HepG2 (cell line): ENCODE measurements around the gene VAC14. TPM values are rescaled to one million over a fixed set of nuclear protein-coding genes. Genes with fewer than 3 reads are reported as not detected.

Experiments
- EEA1 ChIP-seq: sonication (generic); formaldehyde crosslinking; IDR thresholded peaks from 2 replicates; pipeline ENCODE4 v1.5.1; 2020; ENCODE audit warnings: mild to moderate bottlenecking, missing genetic modification reagents, borderline replicate concordance
- HDAC2 ChIP-seq: sonication (generic); formaldehyde crosslinking; IDR thresholded peaks from 2 replicates; pipeline ENCODE4 v1.4.0; 2020; ENCODE audit warnings: missing genetic modification reagents
- PATZ1 ChIP-seq: sonication (generic); formaldehyde crosslinking; IDR thresholded peaks from 2 replicates; pipeline ENCODE4 v1.4.0; 2020; ENCODE audit warnings: missing genetic modification reagents
- PAXIP1 ChIP-seq: sonication (generic); formaldehyde crosslinking; conservative IDR thresholded peaks from 2 replicates; pipeline ENCODE4 v1.4.0; 2020; ENCODE audit warnings: mild to moderate bottlenecking, missing genetic modification reagents, moderate library complexity
- RFX1 ChIP-seq: fragments of 450-650 bp; IDR thresholded peaks from 2 replicates; pipeline ENCODE4 v1.6.1; 2017
- RXRB ChIP-seq: IDR thresholded peaks from 2 replicates; pipeline ENCODE4 v1.6.1; 2016; ENCODE audit warnings: borderline replicate concordance, missing genetic modification reagents, missing compliant biosample characterization
- SIX4 ChIP-seq: sonication (generic); formaldehyde crosslinking; IDR thresholded peaks from 2 replicates; pipeline ENCODE4 v1.4.0; 2020; ENCODE audit warnings: missing genetic modification reagents
- ZKSCAN8 ChIP-seq: IDR thresholded peaks from 2 replicates; pipeline ENCODE4 v1.6.1; 2016; ENCODE audit warnings: borderline replicate concordance, missing genetic modification reagents, missing compliant biosample characterization
- ZNF407 ChIP-seq: sonication (generic); formaldehyde crosslinking; IDR thresholded peaks from one replicate; pipeline ENCODE4 v1.5.1; 2020; ENCODE audit warnings: mild to moderate bottlenecking, missing genetic modification reagents; ENCODE audit errors: not compliant biosample characterization
- ZNF782 ChIP-seq: sonication (generic); formaldehyde crosslinking; IDR thresholded peaks from 2 replicates; pipeline ENCODE4 v1.4.0; 2020; ENCODE audit warnings: missing genetic modification reagents, mild to moderate bottlenecking, borderline replicate concordance
- ZSCAN9 ChIP-seq: IDR thresholded peaks from 2 replicates; pipeline ENCODE4 v1.6.1; 2016; ENCODE audit warnings: borderline replicate concordance
- polyA plus RNA-seq, 8 experiments: library from polyadenylated mRNA; depleted of rRNA in 3 of 8; stranded (reverse) in 7 of 8; unstranded in 1 of 8; fragments of >200 nt; fragmentation: Illumina TruSeq in 4 of 8; extraction: Trizol in 4 of 8; gene quantifications; 2 replicates each; pipeline versions ENCODE4 v1.2.1 to v1.2.3, GENCODE V29; 2011 to 2016; ENCODE audit warnings: low read depth in 4 of 8, missing spikeins in 1 of 8, mixed read lengths in 1 of 8; ENCODE audit not compliant: insufficient read depth in 1 of 8
- total RNA-seq, 5 experiments: library from RNA; depleted of rRNA; stranded (reverse); fragments of >200 nt; fragmentation: Illumina TruSeq; extraction: Trizol; gene quantifications; 2 replicates each; pipeline ENCODE4 v1.2.3, GENCODE V29; 2016; ENCODE audit warnings: low read depth in 1 of 5

VAC14 gene
- total and polyA plus RNA-seq, 2 of the 13 experiments (the other 11 are each of a cell fraction or from before 2014, with no cell fraction given), result 23.5 to 24.6 TPM

GRCh38 chr16:70691223-70692129, 109.5 kb downstream of the VAC14 start (continued):
- TF ChIP-seq ZNF407 (CRISPR knock-in tag), result peak; percentile 45
- peak; percentile 33; the same call in 1 of the 2 replicates for TF ChIP-seq PAXIP1 (CRISPR knock-in tag)
- TF ChIP-seq RXRB (CRISPR knock-in tag), result peak; percentile 16; the same call in 1 of the 2 replicates
- TF ChIP-seq ZNF782 (CRISPR knock-in tag), result no peak
- no peak for TF ChIP-seq ZSCAN9
- TF ChIP-seq SIX4 (CRISPR knock-in tag), result no peak
- peak; percentile 31; the same call in 1 of the 2 replicates for TF ChIP-seq PATZ1 (CRISPR knock-in tag)
- TF ChIP-seq EEA1 (CRISPR knock-in tag), result no peak
- no peak for TF ChIP-seq ZKSCAN8 (CRISPR knock-in tag)
- TF ChIP-seq RFX1, result 0 out of 2 replicates have a peak, but pooled peaks have one; percentile 18
- TF ChIP-seq HDAC2 (CRISPR knock-in tag), result 0 out of 2 replicates have a peak, but pooled peaks have one; percentile 14
